DND-41 (cell line): ENCODE results near the gene PTPRK.
A peak's percentile ranks its signal among the peaks of the same experiment; 100 is the strongest.

Source experiments
- ATAC-seq: fragments of 200-7000 bp; cut with Tn5 transposase; 3 replicates; pipeline ENCODE4 v1.9.1; 2021; ENCODE audit warnings: low read depth; ENCODE audit not compliant: insufficient read depth
- DNase-seq: peaks from one replicate; pipeline ENCODE4 v3.0.0-alpha.2; 2020
- H2AFZ ChIP-seq: 2 replicates; pipeline ENCODE4 v1.6.0; 2012; ENCODE audit warnings: low read depth, low read length
- H3K27ac ChIP-seq: 2 replicates; pipeline ENCODE4 v1.5.1; 2012; ENCODE audit warnings: low read length, inconsistent platforms
- H3K27me3 ChIP-seq: fragments of 200-600 bp; sonication (generic); 2 replicates; pipeline ENCODE4 v1.6.0; 2012; ENCODE audit warnings: low read length, mild to moderate bottlenecking, inconsistent platforms; ENCODE audit not compliant: insufficient read depth, poor library complexity
- H3K36me3 ChIP-seq: 2 replicates; pipeline ENCODE4 v1.5.1; 2012; ENCODE audit warnings: low read length, inconsistent platforms; ENCODE audit not compliant: insufficient read depth
- H3K4me1 ChIP-seq: 2 replicates; pipeline ENCODE4 v1.5.1; 2012; ENCODE audit warnings: mild to moderate bottlenecking, low read length; ENCODE audit not compliant: insufficient read depth
- H3K4me2 ChIP-seq: 2 replicates; pipeline ENCODE4 v1.6.0; 2012; ENCODE audit warnings: mild to moderate bottlenecking, moderate library complexity, low read length, inconsistent platforms; ENCODE audit not compliant: insufficient read depth
- H3K4me3 ChIP-seq, 2 experiments: fragments of 200-600 bp in 1 of 2; shearing (Covaris generic) in 1 of 2; 2 replicates each; pipeline ENCODE4 v1.5.1; 2012 to 2016; ENCODE audit warnings: inconsistent platforms in 2 of 2, low read length in 2 of 2, mild to moderate bottlenecking in 2 of 2, low read depth in 1 of 2, moderate library complexity in 1 of 2
- H3K79me2 ChIP-seq: 2 replicates; pipeline ENCODE4 v1.6.0; 2012; ENCODE audit warnings: low read length, inconsistent platforms; ENCODE audit not compliant: insufficient read depth
- H3K9ac ChIP-seq: 2 replicates; pipeline ENCODE4 v1.6.0; 2012; ENCODE audit warnings: low read depth, mild to moderate bottlenecking, inconsistent platforms, low read length, moderate library complexity
- H3K9me3 ChIP-seq: 2 replicates; pipeline ENCODE4 v1.5.1; 2012; ENCODE audit warnings: low read length, moderate library complexity, mild to moderate bottlenecking, inconsistent platforms; ENCODE audit not compliant: insufficient read depth, severe bottlenecking
- H4K20me1 ChIP-seq: 2 replicates; pipeline ENCODE4 v1.6.0; 2012; ENCODE audit warnings: low read length; ENCODE audit not compliant: insufficient read depth
- CTCF ChIP-seq: IDR thresholded peaks from 2 replicates; pipeline ENCODE4 v1.5.1; 2012; ENCODE audit warnings: borderline replicate concordance, low read length, moderate library complexity, mild to moderate bottlenecking; ENCODE audit not compliant: poor library complexity, severe bottlenecking; ENCODE audit errors: extremely low read depth
- EZH2 ChIP-seq: IDR thresholded peaks from 3 replicates; pipeline ENCODE4 v1.6.1; 2012; ENCODE audit warnings: borderline replicate concordance, low read depth, mild to moderate bottlenecking, moderate library complexity, low read length, inconsistent platforms; ENCODE audit not compliant: severe bottlenecking

Gene PTPRK

GRCh38 chr6:128244751-128245405 lies 275.5 kb downstream of the PTPRK start:
- H3K9ac ChIP-seq: no peak overlapping the region
- H3K27ac ChIP-seq: no peak overlapping the region
- H3K36me3 ChIP-seq: no peaks in the 10 kb centered on the region
- H4K20me1 ChIP-seq: no peaks in the 10 kb centered on the region
- no peak overlapping the region for H3K4me2 ChIP-seq
- H3K79me2 ChIP-seq: no peaks in the 10 kb centered on the region
- H3K27me3 ChIP-seq: no peaks in the 10 kb centered on the region
- H3K9me3 ChIP-seq: no peaks in the 10 kb centered on the region
- no peak overlapping the region for H2AFZ ChIP-seq
- no peak overlapping the region for H3K4me3 ChIP-seq
- ATAC-seq (no peak), DNase-seq (no peak)
- no peaks in the 10 kb centered on the region for H3K4me1 ChIP-seq
- TF ChIP-seq EZH2: no peak

GRCh38 chr6:128242765-128243403 lies 277.5 kb downstream of the PTPRK start:
- 0 out of 2 replicates have a peak, but pooled peaks cover 3% of the 10 kb centered on the region for H3K4me1 ChIP-seq
- no peak overlapping the region for H3K4me3 ChIP-seq
- no peaks in the 10 kb centered on the region for H3K9me3 ChIP-seq
- H3K27ac ChIP-seq: no peak overlapping the region
- DNase-seq: no peak
- no peaks in the 10 kb centered on the region for H3K27me3 ChIP-seq
- no peaks in the 10 kb centered on the region for H3K36me3 ChIP-seq
- no peaks in the 10 kb centered on the region for H3K79me2 ChIP-seq
- TF ChIP-seq CTCF: no peak
- TF ChIP-seq EZH2: no peak
- no peak for ATAC-seq
- H3K9ac ChIP-seq: no peak overlapping the region
- no peak overlapping the region for H2AFZ ChIP-seq
- no peaks in the 10 kb centered on the region for H4K20me1 ChIP-seq
- H3K4me2 ChIP-seq: no peak overlapping the region

- TF ChIP-seq CTCF (no peak), EZH2 (no peak)
- H2AFZ ChIP-seq: peak overlapping the region; percentile 13; the same call in 1 of the 2 replicates
These were observed 279.2 kb downstream of the PTPRK start for GRCh38 chr6:128241216-128241615.

GRCh38 chr6:128240024-128240428 lies 280.4 kb downstream of the PTPRK start:
- no peaks in the 10 kb centered on the region for H3K79me2 ChIP-seq
- H3K27ac ChIP-seq: no peak overlapping the region
- DNase-seq (no peak), ATAC-seq (no peak)
- H3K9ac ChIP-seq: no peak overlapping the region
- no peaks in the 10 kb centered on the region for H3K27me3 ChIP-seq
- TF ChIP-seq CTCF (no peak), EZH2 (no peak)
- H4K20me1 ChIP-seq: no peaks in the 10 kb centered on the region
- no peaks in the 10 kb centered on the region for H3K36me3 ChIP-seq
- H3K9me3 ChIP-seq: no peaks in the 10 kb centered on the region
- no peak overlapping the region for H3K4me2 ChIP-seq
- H3K4me3 ChIP-seq: no peak overlapping the region
- H3K4me1 ChIP-seq: 0 out of 2 replicates have a peak, but pooled peaks cover 3% of the 10 kb centered on the region
- no peak overlapping the region for H2AFZ ChIP-seq

More at GRCh38 chr6:128241216-128241615, 279.2 kb downstream of the PTPRK start:
- no peaks in the 10 kb centered on the region for H4K20me1 ChIP-seq
- DNase-seq (no peak), ATAC-seq (no peak)
- H3K9me3 ChIP-seq: no peaks in the 10 kb centered on the region
- no peak overlapping the region for H3K27ac ChIP-seq
- no peaks in the 10 kb centered on the region for H3K79me2 ChIP-seq
- H3K9ac ChIP-seq: no peak overlapping the region
- no peaks in the 10 kb centered on the region for H3K36me3 ChIP-seq
- no peak overlapping the region for H3K4me3 ChIP-seq
- no peaks in the 10 kb centered on the region for H3K27me3 ChIP-seq
- no peak overlapping the region for H3K4me2 ChIP-seq
- 0 out of 2 replicates have a peak, but pooled peaks cover 3% of the 10 kb centered on the region for H3K4me1 ChIP-seq
